ENCODE data around the gene PTPMT1. TPM values are rescaled to one million over a fixed set of nuclear protein-coding genes. Genes with fewer than 3 reads are reported as not detected.
"Not testable (repeated sequence)": the region's sequence is repeated elsewhere in the genome, so short reads cannot be mapped to it uniquely, and the experiment has no call there.

The PTPMT1 gene
- total RNA-seq, 2 donors from 2014 or later = 26.9 to 50.1 TPM

GRCh38 chr11:47551086-47551485, 14.3 kb upstream of the PTPMT1 start:
- TF ChIP-seq CTCF (IDR thresholded peaks at IDR 0.05) = no peak
- Histone ChIP-seq H3K9me3 (no peaks in the 10 kb centered on the region), H3K4me3 (peak overlapping the region in 1 of 2 donors; percentile 96), H3K4me1 (peaks cover 0 to 24% of the 10 kb centered on the region in 2 donors), H3K36me3 (no peaks in the 10 kb centered on the region), H3K27ac (no peak overlapping the region), H3K27me3 (no peaks in the 10 kb centered on the region)
- no peak for DNase-seq (ENCODE audit: low spot score)

GRCh38 chr11:47552056-47552565, 13.3 kb upstream of the PTPMT1 start:
- H3K9me3 ChIP-seq = no peaks in the 10 kb centered on the region
- no peak for DNase-seq (ENCODE audit: low spot score)
- H3K27ac ChIP-seq = peak overlapping the region; percentile 94 to 95
- no peaks in the 10 kb centered on the region for H3K36me3 ChIP-seq
- no peak for TF ChIP-seq CTCF (IDR thresholded peaks at IDR 0.05)
- H3K4me1 ChIP-seq = peaks cover 0 to 24% of the 10 kb centered on the region in 2 donors
- peak overlapping the region; percentile 96 to 97 for H3K4me3 ChIP-seq
- H3K27me3 ChIP-seq = no peaks in the 10 kb centered on the region

- peaks cover 0 to 24% of the 10 kb centered on the region in 2 donors for H3K4me1 ChIP-seq
- DNase-seq (ENCODE audit: low spot score) = peak; percentile 89
- H3K36me3 ChIP-seq = no peaks in the 10 kb centered on the region
Observed at GRCh38 chr11:47552566-47553405, 12.6 kb upstream of the PTPMT1 start, which contains the start of gene CELF1. Gene CELF1, minus strand, starts transcription at chr11:47553132. Its CDS starts 53,609 bp downstream, at chr11:47499523.

GRCh38 chr11:47553406-47553743, 12.0 kb upstream of the PTPMT1 start:
- Histone ChIP-seq H3K4me1 (peaks cover 0 to 24% of the 10 kb centered on the region in 2 donors), H3K27ac (peak overlapping the region; percentile 94 to 95), H3K4me3 (peak overlapping the region; percentile 96 to 97), H3K9me3 (no peaks in the 10 kb centered on the region), H3K27me3 (no peaks in the 10 kb centered on the region), H3K36me3 (no peaks in the 10 kb centered on the region)
- DNase-seq (ENCODE audit: low spot score) = peak; percentile 60
- peak in 1 of 2 donors; percentile 10 for TF ChIP-seq CTCF (IDR thresholded peaks at IDR 0.05)

More at GRCh38 chr11:47552566-47553405, 12.6 kb upstream of the PTPMT1 start, which contains the start of gene CELF1:
- TF ChIP-seq CTCF (IDR thresholded peaks at IDR 0.05) = peak; percentile 98
- Histone ChIP-seq H3K27ac (peak within 1 kb of the TSS; percentile 94 to 95), H3K4me3 (peak within 1 kb of the TSS; percentile 96 to 97), H3K27me3 (no peaks in the 10 kb centered on the region), H3K9me3 (no peaks in the 10 kb centered on the region)

- H3K27me3 ChIP-seq; H3K36me3 ChIP-seq; H3K27ac ChIP-seq; H3K4me1 ChIP-seq; H3K9me3 ChIP-seq; DNase-seq (ENCODE audit: low spot score); H3K4me3 ChIP-seq: not testable (repeated sequence)
Observed at GRCh38 chr11:47557004-47557403, 8.4 kb upstream of the PTPMT1 start.

- Histone ChIP-seq H3K27me3 (no peaks in the 10 kb centered on the region), H3K4me3 (no peak overlapping the region), H3K4me1 (peaks cover 0 to 1% of the 10 kb centered on the region in 2 donors), H3K9me3 (no peaks in the 10 kb centered on the region), H3K36me3 (no peaks in the 10 kb centered on the region), H3K27ac (no peak overlapping the region)
- DNase-seq (ENCODE audit: low spot score) = no peak
- no peak for TF ChIP-seq CTCF (IDR thresholded peaks at IDR 0.05)
Observed at GRCh38 chr11:47558695-47559094, 6.7 kb upstream of the PTPMT1 start.
